A549 (cell line): Measurements from ENCODE around the gene ZMAT3. TPM values are rescaled to one million over a fixed set of nuclear protein-coding genes. Genes with fewer than 3 reads are reported as not detected.

ENCODE experiments used
- ATAC-seq, 2 experiments: fragments of 200-7000 bp in 1 of 2; fragments of >200 bp in 1 of 2; cut with Nextera tagmentation in 1 of 2; cut with Tn5 transposase in 1 of 2; 3 replicates each; pipeline versions ENCODE4 v1.8.0 to v1.9.1; 2018 to 2020; ENCODE audit warnings: mild to moderate bottlenecking in 1 of 2, moderate library complexity in 1 of 2
- CTCF ChIA-PET: fragments of 300-600 bp; sonication (Branson Sonifier 250); formaldehyde crosslinking; extraction: SDS; loops from one replicate; lab custom pipeline; 2021; ENCODE audit warnings: antibody characterized with exemption, inconsistent platforms; lab: Yijun Ruan, JAX
- POLR2A ChIA-PET: fragments of 350-600 bp; formaldehyde crosslinking; extraction: SDS; loops from one replicate; lab custom pipeline; 2021; ENCODE audit warnings: antibody characterized with exemption, inconsistent platforms; lab: Yijun Ruan, JAX
- DNase-seq, 2 experiments: peaks; one replicate each; pipeline versions ENCODE4 v3.0.0 to v3.0.0-alpha.2; 2011 to 2016; ENCODE audit warnings: low read depth in 1 of 2, low spot score in 1 of 2
- FAIRE-seq: peaks from 2 replicates; lab custom pipeline; 2011; peaks lifted over from hg19 to GRCh38; lab: Jason Lieb, UNC
- H3K27ac ChIP-seq, 2 experiments: fragments of >200 bp; sonication (Bioruptor Twin); formaldehyde crosslinking; 3 replicates each; pipeline ENCODE4 v1.5.1; 2016 to 2017
- H3K4me1 ChIP-seq: fragments of >200 bp; sonication (Bioruptor Twin); formaldehyde crosslinking; 3 replicates; pipeline ENCODE4 v1.6.1; 2016
- H3K4me2 ChIP-seq: fragments of >200 bp; sonication (Bioruptor Twin); formaldehyde crosslinking; 3 replicates; pipeline ENCODE4 v1.6.1; 2016
- H3K4me3 ChIP-seq: fragments of >200 bp; sonication (Bioruptor Twin); formaldehyde crosslinking; 3 replicates; pipeline ENCODE4 v1.5.1; 2016
- H3K9me3 ChIP-seq: fragments of >200 bp; sonication (Bioruptor Twin); formaldehyde crosslinking; 3 replicates; pipeline ENCODE4 v1.6.1; 2016
- CEBPB ChIP-seq, 2 experiments: fragments of >200 bp in 1 of 2; sonication (Bioruptor Twin) in 1 of 2; formaldehyde crosslinking in 1 of 2; IDR thresholded peaks; 2 replicates each; pipeline ENCODE4 v1.6.1; 2012 to 2016
- CHD2 ChIP-seq: fragments of 150-350 bp; IDR thresholded peaks from 2 replicates; pipeline ENCODE4 v1.6.1; 2014; ENCODE audit warnings: low read length; ENCODE audit not compliant: partially characterized antibody
- E2F6 ChIP-seq: IDR thresholded peaks from 2 replicates; pipeline ENCODE4 v1.6.1; 2012; ENCODE audit warnings: low read depth, borderline replicate concordance
- ELK1 ChIP-seq: fragments of 150-350 bp; IDR thresholded peaks from 2 replicates; pipeline ENCODE4 v1.6.1; 2014; ENCODE audit warnings: low read depth, mild to moderate bottlenecking, low read length
- FOSB ChIP-seq: fragments of 250-450 bp; sonication (Bioruptor Pico); IDR thresholded peaks from 2 replicates; pipeline ENCODE4 v1.5.0; 2020; ENCODE audit warnings: mild to moderate bottlenecking, moderate library complexity
- FOSL2 ChIP-seq, 2 experiments: fragments of 450-650 bp in 1 of 2; fragments of >200 bp in 1 of 2; sonication (Bioruptor Twin) in 1 of 2; formaldehyde crosslinking; IDR thresholded peaks; 2 replicates each; pipeline versions ENCODE4 v1.5.0 to v1.6.1; 2016 to 2020; ENCODE audit warnings: mild to moderate bottlenecking in 1 of 2, moderate library complexity in 1 of 2
- FOXS1 ChIP-seq: fragments of 250-450 bp; sonication (Bioruptor Pico); IDR thresholded peaks from 2 replicates; pipeline ENCODE4 v1.5.0; 2020; ENCODE audit warnings: mild to moderate bottlenecking, moderate library complexity
- HDAC2 ChIP-seq: fragments of 200-600 bp; sonication (generic); IDR thresholded peaks from 2 replicates; pipeline ENCODE4 v1.6.1; 2016
- HEYL ChIP-seq: fragments of 250-450 bp; sonication (Bioruptor Pico); IDR thresholded peaks from 2 replicates; pipeline ENCODE4 v1.8.0; 2021; ENCODE audit warnings: mild to moderate bottlenecking, moderate library complexity
- HOXA7 ChIP-seq: fragments of 250-450 bp; sonication (Bioruptor Pico); IDR thresholded peaks from 2 replicates; pipeline ENCODE4 v1.5.0; 2020; ENCODE audit warnings: mild to moderate bottlenecking, moderate library complexity
- HOXB5 ChIP-seq: fragments of 250-450 bp; sonication (Bioruptor Pico); IDR thresholded peaks from 2 replicates; pipeline ENCODE4 v1.5.0; 2020; ENCODE audit warnings: mild to moderate bottlenecking, moderate library complexity
- JUNB ChIP-seq: fragments of >200 bp; sonication (Bioruptor Twin); formaldehyde crosslinking; IDR thresholded peaks from 2 replicates; pipeline ENCODE4 v1.6.1; 2016
- MAFK ChIP-seq: fragments of 450-650 bp; IDR thresholded peaks from 2 replicates; pipeline ENCODE4 v1.6.1; 2014; ENCODE audit not compliant: partially characterized antibody
- MYC ChIP-seq: IDR thresholded peaks from 2 replicates; pipeline ENCODE4 v1.6.1; 2012; ENCODE audit warnings: mild to moderate bottlenecking, inconsistent platforms, low read length, improper control_type of control experiment, borderline replicate concordance
- NFE2L2 ChIP-seq: fragments of 150-350 bp; conservative IDR thresholded peaks from 2 replicates; pipeline ENCODE4 v1.6.1; 2014; ENCODE audit warnings: low read length
- NPAS2 ChIP-seq: fragments of 250-450 bp; sonication (Bioruptor Pico); IDR thresholded peaks from 2 replicates; pipeline ENCODE4 v1.8.0; 2022; ENCODE audit warnings: mild to moderate bottlenecking, moderate library complexity, borderline replicate concordance
- NR3C1 ChIP-seq: fragments of >200 bp; sonication (Bioruptor Twin); formaldehyde crosslinking; IDR thresholded peaks from 3 replicates; pipeline ENCODE4 v1.6.1; 2017
- PHF8 ChIP-seq: fragments of 200-600 bp; sonication (generic); IDR thresholded peaks from 2 replicates; pipeline ENCODE4 v1.6.1; 2016; ENCODE audit warnings: low read depth, mild to moderate bottlenecking, antibody characterized with exemption, moderate library complexity, borderline replicate concordance
- RAD21 ChIP-seq, 2 experiments: fragments of >200 bp in 1 of 2; sonication (Bioruptor Twin) in 1 of 2; formaldehyde crosslinking in 1 of 2; IDR thresholded peaks in 1 of 2; conservative IDR thresholded peaks in 1 of 2; 2 replicates in 1 of 2; 3 replicates in 1 of 2; pipeline ENCODE4 v1.6.1; 2012 to 2018; ENCODE audit warnings: inconsistent platforms in 1 of 2
- RARB ChIP-seq: fragments of 250-450 bp; sonication (Bioruptor Pico); IDR thresholded peaks from 2 replicates; pipeline ENCODE4 v1.8.0; 2021; ENCODE audit warnings: mild to moderate bottlenecking, moderate library complexity
- RFX5 ChIP-seq: fragments of 450-650 bp; IDR thresholded peaks from 2 replicates; pipeline ENCODE4 v1.7.1; 2014; ENCODE audit warnings: antibody characterized with exemption, mild to moderate bottlenecking, moderate library complexity
- RNF2 ChIP-seq: fragments of 200-600 bp; sonication (generic); IDR thresholded peaks from 2 replicates; pipeline ENCODE4 v1.6.1; 2016; ENCODE audit warnings: low read depth, mild to moderate bottlenecking, antibody characterized with exemption, moderate library complexity, borderline replicate concordance
- TP53 ChIP-seq: fragments of 250-450 bp; sonication (Bioruptor Pico); IDR thresholded peaks from 2 replicates; pipeline ENCODE4 v1.5.0; 2021; ENCODE audit warnings: mild to moderate bottlenecking, moderate library complexity
- ZC3H11A ChIP-seq: fragments of 450-650 bp; IDR thresholded peaks from 2 replicates; pipeline ENCODE4 v1.6.1; 2014; ENCODE audit warnings: antibody characterized with exemption, mild to moderate bottlenecking
- ZNF302 ChIP-seq: fragments of 250-450 bp; sonication (Bioruptor Pico); IDR thresholded peaks from 2 replicates; pipeline ENCODE4 v1.9.0; 2021; ENCODE audit warnings: inconsistent platforms, mild to moderate bottlenecking, moderate library complexity
- ZSCAN20 ChIP-seq: fragments of 250-450 bp; sonication (Bioruptor Pico); IDR thresholded peaks from 2 replicates; pipeline ENCODE4 v1.8.0; 2022; ENCODE audit warnings: mild to moderate bottlenecking, moderate library complexity
- WGBS: methylation state at CpG from one replicate; pipeline ENCODE4 v1.1.6; 2017; ENCODE audit errors: missing lambda C conversion rate; 5-methylcytosine and 5-hydroxymethylcytosine counted together
- polyA plus RNA-seq, 4 experiments: library from polyadenylated mRNA; depleted of rRNA in 3 of 4; stranded (reverse); fragments of >200 nt; fragmentation: RNase III in 1 of 4; extraction: RNeasy Plus Mini Kit Qiagen cat#74134 plus additional on column Dnase treatment in 1 of 4; gene quantifications; 2 replicates in 3 of 4; 3 replicates in 1 of 4; pipeline ENCODE4 v1.2.3, GENCODE V29; 2011 to 2017
- TF ChIP-seq, protein P1 (sequence below): fragments of 450-650 bp; IDR thresholded peaks from 2 replicates; pipeline ENCODE4 v1.6.1; 2014; ENCODE audit warnings: antibody characterized with exemption

Gene ZMAT3
- polyA plus RNA-seq, 2 of the 4 experiments (the other 2 are of a cell fraction), result 5.7 to 12.2 TPM

GRCh38 chr3:179105881-179106280 is 34.3 kb upstream of the ZMAT3 start:
- Histone ChIP-seq H3K9me3 (peaks cover 2% of the 10 kb centered on the region; the same call in 1 of the 3 replicates), H3K4me2 (no peak overlapping the region), H3K4me1 (no peaks in the 10 kb centered on the region), H3K4me3 (no peak overlapping the region), H3K27ac (no peak overlapping the region)
- ATAC-seq (no peak), FAIRE-seq (no peak), DNase-seq (no peak)
- WGBS, result 0% methylated on average over 1 of the region's 1 CpG
- CTCF ChIA-PET, result interaction anchor here (0.8 to 2.8 kb wide), 5 partner anchors 9 to 215 kb away, joined by 3 to 16 read pairs (median 4); no protein-coding TSS in a partner anchor
- POLR2A ChIA-PET, result no interaction called here
- TF ChIP-seq HOXA7 (CRISPR knock-in tag) (no peak), FOSL2 (IDR thresholded peaks at IDR 0.05) (no peak), FOSL2 (CRISPR knock-in tag; IDR thresholded peaks at IDR 0.05) (no peak), E2F6 (no peak), MAFK (no peak), ZC3H11A (no peak), HDAC2 (no peak), MYC (no peak), HOXB5 (CRISPR knock-in tag) (no peak), NPAS2 (CRISPR knock-in tag) (no peak), FOSB (no peak), RAD21 (conservative IDR thresholded peaks at IDR 0.05 in 1 of 2, IDR thresholded peaks at IDR 0.05 in 1 of 2) (no peak), CEBPB (IDR thresholded peaks at IDR 0.05) (no peak), JUNB (no peak), NFE2L2 (no peak)
- TF ChIP-seq, protein P1, sequence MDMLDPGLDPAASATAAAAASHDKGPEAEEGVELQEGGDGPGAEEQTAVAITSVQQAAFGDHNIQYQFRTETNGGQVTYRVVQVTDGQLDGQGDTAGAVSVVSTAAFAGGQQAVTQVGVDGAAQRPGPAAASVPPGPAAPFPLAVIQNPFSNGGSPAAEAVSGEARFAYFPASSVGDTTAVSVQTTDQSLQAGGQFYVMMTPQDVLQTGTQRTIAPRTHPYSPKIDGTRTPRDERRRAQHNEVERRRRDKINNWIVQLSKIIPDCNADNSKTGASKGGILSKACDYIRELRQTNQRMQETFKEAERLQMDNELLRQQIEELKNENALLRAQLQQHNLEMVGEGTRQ, result no peak

DNA sequence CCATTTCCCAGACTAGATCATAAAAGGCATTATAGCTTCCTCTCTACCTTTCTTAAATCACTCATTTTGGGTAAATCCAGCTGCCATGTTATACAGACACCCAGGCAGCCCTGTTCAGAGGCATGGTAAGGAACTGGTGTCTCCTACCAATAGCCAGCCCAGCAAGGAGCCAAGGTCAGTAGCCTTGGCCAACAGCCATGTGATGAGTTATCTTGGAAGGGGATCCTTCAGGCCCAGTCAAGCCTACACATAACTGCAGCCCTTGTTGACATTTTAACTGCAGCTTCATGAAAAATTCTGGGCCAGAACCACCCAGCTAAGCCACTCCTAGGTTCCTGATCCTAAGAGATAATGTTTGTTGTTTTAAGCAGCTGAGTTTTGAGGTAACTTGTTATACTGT is 29.0 kb upstream of the ZMAT3 start:
- no peak; a peak in 1 of 6 replicates for ATAC-seq
- ChIA-PET POLR2A (no interaction called here), CTCF (interaction anchor here (0.9 to 1.6 kb wide), 4 partner anchors 18 to 221 kb away, joined by 3 to 4 read pairs (median 4); no protein-coding TSS in a partner anchor)
- DNase-seq, result no peak
- no peak overlapping the region for H3K4me2 ChIP-seq
- H3K4me1 ChIP-seq, result no peaks in the 10 kb centered on the region
- no peak for TF ChIP-seq FOXS1
- no peak for TF ChIP-seq RNF2
- TF ChIP-seq CHD2, result no peak
- TF ChIP-seq ZSCAN20 (CRISPR knock-in tag), result no peak
- no peak for TF ChIP-seq HOXA7 (CRISPR knock-in tag)
- TF ChIP-seq ZNF302 (CRISPR knock-in tag), result no peak
- TF ChIP-seq RFX5, result no peak
- no peak for TF ChIP-seq HEYL (CRISPR knock-in tag)
- TF ChIP-seq ELK1, result no peak
- TF ChIP-seq TP53 (CRISPR knock-in tag), result no peak
- TF ChIP-seq JUNB, result no peak
- no peak for TF ChIP-seq NR3C1
- TF ChIP-seq RAD21 (conservative IDR thresholded peaks at IDR 0.05 in 1 of 2, IDR thresholded peaks at IDR 0.05 in 1 of 2), result no peak
- TF ChIP-seq PHF8, result no peak
- no peak for TF ChIP-seq RARB
- TF ChIP-seq, all 56 proteins: peak for 0
- H3K4me3 ChIP-seq, result no peak overlapping the region
- H3K27ac ChIP-seq, result no peak overlapping the region
- no peaks in the 10 kb centered on the region for H3K9me3 ChIP-seq
- FAIRE-seq, result no peak
